NCI-H146 (cell line): ENCODE results near the gene SLC37A3.
"Not testable (repeated sequence)": the region's sequence is repeated elsewhere in the genome, so short reads cannot be mapped to it uniquely, and the experiment has no call there.

Experiments
- DNase-seq: peaks from one replicate; lab custom pipeline; 2025; lab: John Stamatoyannopoulos, UW

Gene SLC37A3

GRCh38 chr7:140312141-140312846, 86.0 kb downstream of the SLC37A3 start:
- DNase-seq, result no peak

DNA sequence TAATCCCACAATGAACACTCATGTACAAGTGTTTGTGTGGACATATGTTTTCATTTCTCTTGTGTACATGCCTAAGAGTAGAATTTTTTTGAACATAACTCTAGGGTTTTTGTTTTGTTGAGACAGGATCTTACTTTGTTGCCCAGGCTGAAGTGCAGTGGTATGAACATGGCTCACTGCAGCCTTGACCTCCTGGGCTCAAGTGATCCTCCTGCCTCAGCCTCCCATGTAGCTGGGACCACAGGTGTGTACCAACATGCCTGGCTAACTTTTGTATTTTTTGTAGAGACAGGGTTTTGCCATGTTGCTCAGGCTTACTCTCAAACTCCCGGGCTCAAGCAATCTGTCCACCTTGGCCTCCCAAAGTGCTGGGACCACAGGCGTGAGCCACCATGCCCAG, 87.2 kb downstream of the SLC37A3 start:
- not testable (repeated sequence) for DNase-seq

- DNase-seq, result no peak
Observed at GRCh38 chr7:140310337-140311002, 87.9 kb downstream of the SLC37A3 start.

DNA sequence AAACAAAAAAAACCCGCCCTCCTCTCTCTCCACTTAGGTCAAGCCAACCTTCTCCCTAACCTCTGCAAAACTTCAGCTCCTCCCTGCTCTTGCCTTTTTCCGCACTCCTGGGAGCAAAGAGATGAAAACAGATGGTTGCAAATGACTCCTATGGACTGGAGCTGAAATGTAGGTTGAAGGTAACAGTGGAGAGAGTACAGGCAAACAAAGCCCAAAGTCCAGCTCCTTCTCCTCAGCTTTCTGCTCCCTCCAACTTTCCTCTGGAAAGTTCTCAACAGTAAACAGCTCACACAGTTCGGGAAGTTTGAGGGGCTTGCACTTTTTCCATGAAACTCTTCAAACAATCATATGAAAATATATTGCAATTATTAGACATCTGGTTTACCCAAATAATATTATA, 90.3 kb downstream of the SLC37A3 start:
- DNase-seq, result no peak

DNA sequence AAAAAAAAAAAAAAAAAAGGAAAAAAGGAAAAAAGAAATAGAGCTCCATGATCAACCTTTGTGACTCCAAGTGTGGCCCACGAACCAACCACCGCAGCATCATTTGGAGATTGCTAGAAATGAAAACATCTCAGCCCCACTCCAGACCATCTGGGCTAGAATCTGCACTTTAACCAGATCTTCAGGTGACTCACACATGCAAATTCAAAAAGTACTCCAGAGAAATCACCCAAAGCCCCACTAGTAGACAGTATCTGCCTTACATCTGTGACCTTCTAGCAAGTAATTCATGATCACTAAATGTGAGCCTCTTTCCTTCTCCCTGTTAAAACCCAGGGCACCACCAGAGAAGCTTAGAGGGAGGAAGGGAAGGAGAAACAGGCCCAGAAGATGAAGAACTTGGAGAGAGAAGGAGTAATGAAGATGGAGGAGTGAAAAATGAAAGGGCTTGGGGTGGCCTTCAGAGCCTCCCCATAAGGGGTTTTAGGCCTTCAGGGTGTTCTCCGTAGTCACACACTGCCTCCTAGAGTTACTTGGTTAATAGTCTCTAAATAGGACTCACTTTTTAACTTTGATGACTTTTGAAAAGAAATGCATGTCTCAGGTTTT, 94.0 kb downstream of the SLC37A3 start:
- peak; percentile 8 for DNase-seq

DNA sequence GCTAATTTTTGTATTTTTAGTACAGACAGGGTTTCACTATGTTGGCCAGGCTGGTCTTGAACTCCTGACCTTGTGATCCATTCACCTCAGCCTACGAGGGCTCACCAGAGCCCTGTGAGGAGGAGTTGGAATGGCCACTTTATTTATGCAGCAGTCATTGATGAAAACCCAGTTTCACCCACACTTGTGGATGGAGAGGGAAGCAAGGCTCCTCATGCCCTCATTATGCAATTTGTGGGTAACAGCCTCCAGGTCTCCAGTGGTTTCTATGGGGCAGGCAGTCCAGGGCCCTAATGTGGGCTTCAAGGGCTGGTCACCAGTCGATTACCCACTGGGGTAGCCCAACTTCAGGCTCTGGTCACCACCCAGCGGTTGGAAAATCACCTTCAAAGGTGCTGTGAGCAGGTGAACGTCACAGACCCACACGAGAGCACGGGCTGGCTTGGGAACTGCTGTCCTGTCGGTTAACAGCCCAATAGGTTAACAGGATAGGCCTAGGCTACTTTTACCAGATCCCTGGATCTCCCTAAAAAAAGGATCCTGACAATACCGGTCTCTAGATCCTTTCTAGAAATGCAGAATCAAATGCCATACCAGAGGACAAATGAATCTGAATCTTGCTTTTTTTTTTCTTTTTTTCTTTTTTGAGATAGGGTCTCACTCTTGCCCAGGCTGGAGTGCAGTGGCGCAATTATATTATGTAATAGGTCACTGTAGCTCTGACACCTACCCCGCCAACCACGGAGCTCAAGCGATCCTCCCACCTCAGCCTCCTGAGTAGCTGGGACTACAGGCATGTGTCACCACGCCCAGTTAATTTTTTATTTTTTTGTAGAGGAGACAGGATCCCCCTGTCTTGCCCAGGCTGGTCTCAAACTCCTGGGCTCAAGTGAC, 97.8 kb downstream of the SLC37A3 start:
- DNase-seq, result no peak

DNA sequence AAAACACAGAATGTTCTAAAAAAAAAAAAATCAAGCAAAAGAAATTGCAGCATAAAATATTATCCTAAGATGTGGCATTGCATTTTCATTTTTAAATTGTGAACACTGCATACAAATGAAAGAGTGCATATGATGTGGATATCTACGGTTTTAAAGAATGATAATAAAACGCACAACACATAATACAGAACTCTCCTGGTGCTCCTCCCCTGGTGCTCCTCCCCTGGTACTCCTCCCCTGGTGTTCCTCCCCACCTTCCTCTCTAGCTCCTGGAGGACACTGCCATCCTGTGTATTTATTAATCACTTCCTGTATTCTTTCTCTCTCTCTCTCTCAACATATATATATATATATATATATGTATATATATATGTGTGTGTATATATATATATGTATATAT, 100.1 kb downstream of the SLC37A3 start:
- DNase-seq, result no peak

GRCh38 chr7:140297192-140297591, 101.1 kb downstream of the SLC37A3 start:
- DNase-seq, result no peak

GRCh38 chr7:140295224-140295738, 103.0 kb downstream of the SLC37A3 start:
- no peak for DNase-seq

- peak; percentile 75 for DNase-seq
Observed at GRCh38 chr7:140294454-140294853, 103.9 kb downstream of the SLC37A3 start.

DNA sequence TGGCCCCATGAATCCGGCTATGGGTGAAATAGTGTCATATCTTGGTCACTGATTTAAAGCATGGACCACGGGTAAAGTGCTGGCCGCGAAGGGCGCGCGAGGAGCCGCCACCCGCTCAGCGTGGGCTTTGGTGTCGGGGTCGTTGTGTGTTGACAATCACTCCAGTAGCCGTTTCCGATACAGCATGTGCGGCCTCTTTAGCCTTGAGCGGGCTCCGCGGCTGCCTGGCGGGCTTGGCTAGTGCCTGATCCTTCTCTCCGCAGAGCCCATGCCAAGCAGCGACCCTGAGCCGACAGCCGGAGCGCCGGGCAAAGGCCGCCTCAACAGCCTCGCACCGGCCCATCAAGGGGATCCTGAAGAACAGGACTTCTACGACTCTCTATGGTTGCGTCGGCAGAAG, 105.9 kb downstream of the SLC37A3 start:
- no peak for DNase-seq

GRCh38 chr7:140289804-140290203, 108.5 kb downstream of the SLC37A3 start:
- DNase-seq, result no peak

GRCh38 chr7:140287988-140288387, 110.3 kb downstream of the SLC37A3 start:
- no peak for DNase-seq

DNA sequence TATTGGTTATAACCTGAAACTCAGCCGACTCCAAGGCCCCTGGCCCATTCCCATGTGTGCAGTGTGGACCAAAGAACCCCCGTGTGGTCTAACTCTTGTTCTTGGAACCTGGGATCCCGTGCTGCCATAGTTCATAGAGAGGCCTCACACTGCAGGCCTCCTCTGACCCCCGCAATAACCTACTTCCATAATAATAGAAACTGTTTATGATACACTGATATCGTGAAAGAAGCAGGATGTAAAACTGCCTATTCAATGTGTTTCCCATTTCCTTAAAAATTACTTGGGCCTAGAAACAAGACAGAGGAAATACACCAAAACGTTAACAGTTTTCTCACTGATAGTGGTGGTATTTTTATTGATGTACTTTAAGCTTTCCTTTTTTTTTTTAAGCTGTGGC, 112.4 kb downstream of the SLC37A3 start:
- no peak for DNase-seq

DNA sequence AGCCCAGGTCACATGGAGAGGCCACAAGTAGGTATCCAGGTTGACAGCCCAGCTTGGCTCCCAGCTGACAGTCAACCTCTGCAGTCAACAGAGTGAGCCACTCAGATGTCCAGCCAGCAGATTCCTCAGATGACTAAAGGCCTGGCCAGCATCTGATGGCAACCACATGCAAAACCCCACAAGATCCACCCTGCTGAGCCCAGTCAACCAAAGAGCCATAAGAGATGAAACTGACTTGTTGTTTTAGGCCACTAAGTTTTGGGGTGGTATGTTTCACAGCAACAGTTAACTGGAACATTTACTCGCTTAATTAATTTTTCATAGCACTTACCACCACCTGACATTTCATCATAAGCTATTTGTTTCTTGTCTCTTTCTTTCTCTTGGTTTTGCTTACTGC, 114.3 kb downstream of the SLC37A3 start:
- no peak for DNase-seq
